Left cardiac atrium (tissue), 4 donors: ENCODE data around the gene GDPGP1. TPM values are rescaled to one million over a fixed set of nuclear protein-coding genes. Genes with fewer than 3 reads are reported as not detected.

ENCODE experiments used
- ATAC-seq, 2 donors: fragments of 200-7000 bp; cut with Tn5 transposase; one replicate each; pipeline ENCODE4 v1.9.1; 2020; ENCODE audit warnings: mild to moderate bottlenecking in 2 of 2, moderate library complexity in 2 of 2
- DNase-seq: peaks from one replicate; pipeline ENCODE4 v3.0.0-alpha.2; 2020
- intact Hi-C, 2 donors: fragments of 100-400 bp; cut with DNase I; formaldehyde crosslinking; loops; one replicate each; pipeline versions ENCODE4 v1.14.1 to v1.15.1; 2022 to 2023
- total RNA-seq, 2 donors: library from RNA; stranded (reverse); fragmentation: NEBNext Ultra II Directional; extraction: Animal tissue kit (Norgen Biotek cat#: 25700); gene quantifications; one replicate each; pipeline ENCODE4 v1.2.1, GENCODE V29; 2021
- donor health status: DM: no; HTN: yes; CAD: no.
- donor health status: DM: no; HTN: yes; CAD: no; lungs with severe emphysema.
- donor health status: DM: yes; HTN: yes; CAD: no.
- donor health status: Dilated cardiomyopathy.

The GDPGP1 gene
- total RNA-seq, 2 donors from 2014 or later: 9.4 to 11.9 TPM

DNA sequence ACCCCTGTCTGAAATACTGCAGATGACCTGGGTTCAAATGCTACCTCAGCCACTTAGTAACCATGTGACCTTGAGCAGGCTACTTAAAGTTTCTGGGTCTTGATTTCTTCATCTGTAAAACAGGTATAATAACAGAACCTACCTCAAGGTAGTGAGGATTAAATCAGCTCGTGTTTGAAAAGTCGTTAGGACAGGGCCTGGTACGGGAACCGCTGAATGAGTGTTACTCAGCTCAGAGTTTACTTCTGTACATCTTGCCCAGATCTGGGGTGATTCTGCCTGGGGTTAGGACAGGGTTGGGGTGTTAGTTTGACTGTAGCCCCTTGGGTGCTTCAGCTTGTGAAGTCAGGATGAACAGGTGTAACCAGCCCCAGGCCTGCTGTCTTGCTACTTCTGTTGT, 31.1 kb upstream of the GDPGP1 start:
- intact Hi-C loops: no loop called here
- no peak for ATAC-seq
- DNase-seq: no peak

DNA sequence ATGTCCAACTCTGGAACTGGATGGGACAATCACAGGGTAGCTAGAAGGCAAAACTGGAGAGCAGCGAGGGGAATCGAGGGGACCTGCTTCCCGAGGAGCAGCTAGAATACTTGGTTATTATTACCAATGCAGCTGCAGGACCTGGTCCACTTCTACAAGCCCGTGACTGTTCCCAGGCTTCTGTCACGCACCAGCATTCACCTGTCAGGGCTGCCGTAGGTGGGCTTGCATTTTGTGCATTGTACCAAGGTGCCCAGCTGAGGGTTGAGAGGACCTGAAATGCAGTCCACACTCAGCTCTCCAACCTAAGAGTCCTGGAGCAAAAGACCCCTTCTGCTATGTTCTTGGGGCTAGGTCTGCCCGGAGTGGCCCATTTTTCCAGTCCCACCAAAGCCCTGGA, 30.5 kb upstream of the GDPGP1 start:
- DNase-seq: no peak
- no peak for ATAC-seq
- intact Hi-C loops: no loop called here

DNA sequence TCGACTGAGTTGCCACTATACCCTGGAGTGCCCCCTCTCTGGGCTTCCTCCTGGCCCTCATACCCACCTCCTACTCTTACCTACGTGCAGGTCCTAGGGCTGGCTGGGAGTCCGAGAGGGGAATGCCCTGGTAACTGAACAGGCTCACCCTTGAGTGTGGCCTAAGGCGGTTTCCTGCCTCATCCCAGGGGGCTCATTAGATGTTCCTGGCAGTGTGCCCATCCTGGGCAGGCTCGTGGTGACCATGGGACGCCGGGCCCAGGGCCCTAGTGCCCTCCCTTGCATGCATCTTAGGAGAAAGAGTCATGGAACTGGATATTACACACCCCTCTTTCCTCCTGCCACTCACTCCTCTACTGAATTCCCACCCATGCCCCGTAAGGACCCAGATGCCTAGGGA, 30.1 kb upstream of the GDPGP1 start:
- intact Hi-C loops: no loop called here
- no peak for ATAC-seq
- DNase-seq: no peak

- no peak for DNase-seq
- intact Hi-C loops: no loop called here
- ATAC-seq: no peak
Observed at GRCh38 chr15:90205050-90205848, 28.8 kb upstream of the GDPGP1 start.

DNA sequence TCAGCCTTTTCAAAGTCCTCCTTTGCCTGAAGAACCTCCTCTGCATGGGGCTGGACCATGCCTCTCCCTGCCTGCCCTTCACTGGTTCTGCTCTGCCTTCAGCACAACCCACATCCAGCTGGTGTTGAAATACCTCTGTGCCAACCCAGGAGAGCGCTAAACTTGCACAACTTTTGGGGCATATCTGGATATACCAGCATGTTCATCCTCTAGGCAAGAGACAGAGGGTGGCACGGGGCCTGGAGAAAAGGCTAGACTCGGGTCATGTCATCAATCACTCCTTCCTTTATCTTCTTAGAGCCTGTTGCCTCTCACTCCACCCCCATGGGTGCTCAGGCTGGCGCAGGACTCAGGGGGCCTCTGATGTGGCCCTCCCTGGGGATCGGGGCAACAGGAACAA, 28.1 kb upstream of the GDPGP1 start:
- DNase-seq: no peak
- intact Hi-C loops: no loop called here
- ATAC-seq: peak; percentile 38 to 46

GRCh38 chr15:90207252-90207651, 26.8 kb upstream of the GDPGP1 start:
- intact Hi-C loops: no loop called here
- DNase-seq (no peak), ATAC-seq (no peak)

DNA sequence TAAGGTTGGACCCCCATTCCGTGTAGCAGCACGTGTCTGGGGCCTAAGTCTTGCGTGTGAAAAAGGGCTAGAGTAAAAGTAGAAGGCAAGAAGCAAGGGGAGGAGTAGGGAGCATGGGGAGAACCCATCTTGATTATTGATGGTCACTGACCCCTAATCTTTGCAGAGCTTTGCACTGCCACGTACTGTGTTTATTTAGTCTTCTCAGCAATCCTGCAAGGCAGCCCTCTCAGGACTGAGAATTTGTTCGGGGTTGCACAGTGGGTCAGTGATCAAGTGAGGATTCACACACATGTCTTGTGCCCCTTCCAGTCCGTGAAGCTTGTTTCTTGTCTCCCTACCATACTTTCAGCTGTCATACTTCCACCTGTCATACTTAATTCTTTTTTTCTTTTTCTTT, 25.7 kb upstream of the GDPGP1 start:
- DNase-seq (no peak), ATAC-seq (no peak)
- intact Hi-C loops: no loop called here

DNA sequence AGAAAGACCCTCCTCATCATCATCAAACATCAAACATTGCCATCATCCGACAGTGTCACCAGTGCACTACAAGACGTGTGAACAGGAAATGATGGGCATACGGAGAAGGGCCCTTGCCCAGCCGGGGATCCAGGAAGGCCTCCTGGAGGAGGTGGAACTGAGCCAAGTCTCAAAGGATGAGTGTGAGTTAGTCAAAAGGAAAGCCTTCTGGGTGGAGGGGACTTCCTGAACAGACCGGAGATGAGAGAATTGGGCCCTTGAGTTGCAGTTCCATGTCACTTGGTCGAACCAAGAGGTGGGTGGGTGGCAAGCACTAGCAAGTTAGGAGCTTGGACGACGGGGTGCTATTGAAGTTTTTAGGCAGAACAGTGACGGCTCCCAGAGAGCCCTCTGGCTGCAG, 24.4 kb upstream of the GDPGP1 start:
- DNase-seq (peak; percentile 16), ATAC-seq (no peak)
- intact Hi-C loops: no loop called here

GRCh38 chr15:90210593-90210992, 23.4 kb upstream of the GDPGP1 start:
- DNase-seq (no peak), ATAC-seq (peak in 1 of 2 donors; percentile 27)
- intact Hi-C loops: no loop called here

- intact Hi-C loops: no loop called here
- ATAC-seq (no peak), DNase-seq (no peak)
Observed at GRCh38 chr15:90211009-90211408, 23.0 kb upstream of the GDPGP1 start.

DNA sequence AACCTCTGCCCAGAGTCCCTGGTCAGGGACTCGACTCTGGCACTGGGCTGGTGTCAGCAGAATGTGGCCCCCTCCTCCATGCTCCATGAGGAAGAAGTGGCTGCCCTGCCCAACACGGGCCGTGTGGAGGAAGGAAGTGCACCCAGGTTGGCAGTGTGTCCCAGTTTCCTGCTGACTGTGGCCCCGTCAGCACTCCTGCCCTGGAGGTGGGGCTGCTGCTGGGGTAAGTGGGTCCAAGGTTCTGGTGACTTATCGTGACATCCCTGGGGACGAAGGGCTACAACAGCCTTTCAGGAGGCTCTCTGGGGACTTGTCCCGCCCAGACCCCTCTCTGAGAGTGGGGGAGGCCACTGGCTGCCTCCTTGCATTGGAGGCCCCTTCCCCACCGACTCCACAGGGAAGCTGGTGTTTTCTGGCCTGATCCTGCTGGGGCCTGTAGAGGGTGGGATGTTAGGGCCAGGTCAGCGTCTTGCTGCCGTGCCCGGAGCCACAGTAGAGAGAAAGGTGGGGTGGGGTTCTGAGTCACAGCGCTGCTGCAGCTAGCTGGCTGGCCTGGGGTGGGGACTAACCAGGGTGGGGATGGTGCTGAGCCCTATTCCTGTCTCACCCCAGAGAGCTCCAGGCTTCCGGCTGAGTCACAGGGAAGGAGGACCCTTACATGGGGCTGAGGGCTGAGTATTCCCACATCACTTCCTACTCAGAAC, 22.4 kb upstream of the GDPGP1 start:
- peak; percentile 32 to 64 for ATAC-seq
- intact Hi-C loops: no loop called here
- no peak for DNase-seq

GRCh38 chr15:90212221-90213098, 21.5 kb upstream of the GDPGP1 start:
- no peak for ATAC-seq
- DNase-seq: no peak
- intact Hi-C loops: no loop called here

DNA sequence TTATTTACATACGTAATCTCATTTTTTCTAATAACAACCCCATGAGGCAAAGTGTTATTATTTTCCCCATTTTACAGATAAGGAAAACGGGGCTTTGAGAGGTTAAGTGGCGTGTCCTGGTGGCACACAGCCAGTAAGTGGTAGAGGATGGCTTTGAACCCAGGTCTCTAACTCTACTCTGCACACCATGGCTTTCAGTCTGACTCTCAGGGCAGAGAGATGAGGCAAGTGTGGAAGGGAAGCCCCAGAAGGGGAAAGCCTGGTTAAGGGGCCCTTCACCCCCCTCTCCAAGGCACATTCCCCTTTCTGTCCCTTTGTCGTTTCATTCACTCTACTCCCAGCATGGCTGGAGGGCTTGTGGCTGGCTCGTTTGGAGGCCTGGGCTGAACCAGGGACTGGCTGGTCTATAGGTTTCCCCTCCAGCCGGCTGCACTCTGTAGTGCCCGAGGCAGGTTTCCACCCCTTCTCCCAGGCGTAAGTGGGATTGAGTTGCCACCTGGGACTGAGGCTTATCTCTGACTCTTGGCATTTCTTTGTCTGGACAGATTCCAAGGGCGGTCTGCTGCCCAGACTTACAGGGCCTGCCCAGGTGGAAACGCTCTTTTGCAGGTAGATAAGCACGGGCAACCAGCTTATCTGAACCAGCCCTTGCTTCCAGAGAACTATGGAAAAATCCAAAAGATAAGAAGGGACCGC, 20.7 kb upstream of the GDPGP1 start:
- ATAC-seq (peak; percentile 8 to 13), DNase-seq (no peak)
- intact Hi-C loops: no loop called here

DNA sequence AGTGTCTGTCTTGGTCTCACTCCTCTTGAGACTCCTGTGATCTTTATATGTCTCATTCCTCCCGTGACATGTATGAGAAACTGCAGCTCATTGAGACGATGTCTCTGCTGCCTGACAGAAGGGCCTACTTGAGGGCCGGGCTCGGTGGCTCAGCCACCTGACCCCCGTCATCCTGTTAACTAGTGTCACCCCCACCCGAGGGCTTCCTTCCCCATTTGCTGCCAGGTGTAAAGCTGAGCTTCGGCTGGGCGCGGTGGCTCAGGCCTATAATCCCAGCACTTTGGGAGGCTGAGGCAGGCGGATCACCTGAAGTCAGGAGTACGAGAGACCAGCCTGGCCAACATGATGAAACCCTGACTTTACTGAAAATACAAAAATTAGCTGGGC, 20.2 kb upstream of the GDPGP1 start:
- ATAC-seq (no peak), DNase-seq (no peak)
- intact Hi-C loops: no loop called here

GRCh38 chr15:90214553-90215196, 19.3 kb upstream of the GDPGP1 start:
- ATAC-seq (no peak), DNase-seq (no peak)
- intact Hi-C loops: no loop called here

- ATAC-seq: no peak
- DNase-seq: no peak
- intact Hi-C loops: no loop called here
Observed at GRCh38 chr15:90217671-90218394, 16.2 kb upstream of the GDPGP1 start.

DNA sequence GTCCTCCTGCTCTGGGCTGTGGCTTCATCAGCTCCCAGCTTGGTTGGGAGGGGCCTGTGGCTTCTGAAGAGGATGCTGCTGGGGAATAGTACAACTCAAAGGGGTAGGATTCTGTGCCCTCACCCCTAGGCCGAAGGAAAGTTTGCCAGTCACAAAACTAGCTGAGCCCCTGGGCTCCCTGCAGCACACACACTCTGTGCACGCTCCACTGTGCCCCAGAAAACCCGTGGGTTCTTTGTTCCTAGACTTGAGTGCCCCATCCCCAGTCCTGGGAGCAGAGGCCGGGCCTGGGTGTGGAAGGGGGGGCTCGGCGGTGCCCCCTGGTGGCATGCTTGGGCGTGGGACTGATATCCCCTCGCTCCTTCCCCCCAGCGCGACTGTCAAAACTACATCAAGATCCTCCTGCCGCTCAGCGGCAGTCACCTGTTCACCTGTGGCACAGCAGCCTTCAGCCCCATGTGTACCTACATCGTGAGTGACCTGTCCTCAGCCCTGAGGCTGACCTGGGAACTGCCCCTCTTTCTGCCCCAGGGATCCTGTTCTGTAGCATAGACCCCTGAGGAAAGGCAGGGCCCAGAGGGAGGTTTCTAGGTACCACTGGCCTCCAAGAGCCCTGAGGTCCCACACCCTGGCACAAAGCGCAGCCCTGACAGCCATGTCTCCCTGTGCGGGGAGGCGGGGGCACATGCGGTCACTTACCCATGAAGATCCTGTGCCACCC, 14.4 kb upstream of the GDPGP1 start:
- DNase-seq (no peak), ATAC-seq (peak; percentile 29 to 61)
- intact Hi-C loops: loop anchor here in 1 of 2 donors (5.0 kb wide), 1 partner anchor 67 kb away; no protein-coding TSS in a partner anchor
